Measurements from ENCODE around the gene PTGES. TPM values are rescaled to one million over a fixed set of nuclear protein-coding genes. Genes with fewer than 3 reads are reported as not detected.

Gene PTGES
- total and polyA plus RNA-seq, 9 of the 15 experiments (the other 6 are each of a cell fraction or from before 2014, with no cell fraction given) = 0.13 TPM; not detected in 8

DNA sequence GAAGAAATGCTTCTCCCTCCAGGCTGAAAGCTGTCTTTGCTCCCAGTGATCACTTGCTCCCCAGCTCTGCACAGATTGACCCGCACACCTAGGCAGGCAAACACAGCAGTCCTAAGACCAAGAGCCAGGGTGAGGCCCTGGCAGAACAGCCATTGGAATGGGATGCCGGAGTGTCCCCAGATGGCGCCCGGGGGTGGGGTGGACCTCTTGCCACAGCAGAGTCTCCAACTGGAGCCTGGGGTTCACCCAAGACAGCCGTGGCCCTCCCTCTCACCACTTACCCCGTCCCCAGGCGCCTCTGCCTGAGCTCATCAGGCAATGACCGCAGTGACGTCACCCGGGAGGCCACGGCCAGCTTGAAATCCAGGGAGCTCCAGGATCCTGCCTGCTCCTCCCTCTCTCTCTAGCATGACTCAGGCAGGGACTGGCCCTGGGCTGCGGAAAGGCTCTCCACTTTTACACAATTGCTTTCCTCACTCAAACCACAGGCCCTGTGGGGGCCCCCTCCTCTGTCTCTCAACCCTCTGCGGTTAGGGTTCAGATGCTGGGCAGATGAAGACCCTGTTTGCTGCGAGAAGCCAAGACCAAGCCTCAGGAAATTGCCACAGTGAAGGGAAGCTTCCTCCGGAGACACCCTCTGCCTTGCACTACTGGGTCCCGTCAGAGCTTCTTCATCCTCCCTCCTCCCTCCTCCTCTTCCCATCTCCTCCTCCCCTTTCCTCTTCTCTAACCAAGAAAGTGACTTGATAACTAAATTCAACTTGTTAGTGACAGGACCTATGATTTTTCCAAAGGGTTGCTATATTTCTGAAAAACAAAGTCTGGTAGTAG is 24.3 kb upstream of the PTGES start (continued):
- TF ChIP-seq, protein P1, sequence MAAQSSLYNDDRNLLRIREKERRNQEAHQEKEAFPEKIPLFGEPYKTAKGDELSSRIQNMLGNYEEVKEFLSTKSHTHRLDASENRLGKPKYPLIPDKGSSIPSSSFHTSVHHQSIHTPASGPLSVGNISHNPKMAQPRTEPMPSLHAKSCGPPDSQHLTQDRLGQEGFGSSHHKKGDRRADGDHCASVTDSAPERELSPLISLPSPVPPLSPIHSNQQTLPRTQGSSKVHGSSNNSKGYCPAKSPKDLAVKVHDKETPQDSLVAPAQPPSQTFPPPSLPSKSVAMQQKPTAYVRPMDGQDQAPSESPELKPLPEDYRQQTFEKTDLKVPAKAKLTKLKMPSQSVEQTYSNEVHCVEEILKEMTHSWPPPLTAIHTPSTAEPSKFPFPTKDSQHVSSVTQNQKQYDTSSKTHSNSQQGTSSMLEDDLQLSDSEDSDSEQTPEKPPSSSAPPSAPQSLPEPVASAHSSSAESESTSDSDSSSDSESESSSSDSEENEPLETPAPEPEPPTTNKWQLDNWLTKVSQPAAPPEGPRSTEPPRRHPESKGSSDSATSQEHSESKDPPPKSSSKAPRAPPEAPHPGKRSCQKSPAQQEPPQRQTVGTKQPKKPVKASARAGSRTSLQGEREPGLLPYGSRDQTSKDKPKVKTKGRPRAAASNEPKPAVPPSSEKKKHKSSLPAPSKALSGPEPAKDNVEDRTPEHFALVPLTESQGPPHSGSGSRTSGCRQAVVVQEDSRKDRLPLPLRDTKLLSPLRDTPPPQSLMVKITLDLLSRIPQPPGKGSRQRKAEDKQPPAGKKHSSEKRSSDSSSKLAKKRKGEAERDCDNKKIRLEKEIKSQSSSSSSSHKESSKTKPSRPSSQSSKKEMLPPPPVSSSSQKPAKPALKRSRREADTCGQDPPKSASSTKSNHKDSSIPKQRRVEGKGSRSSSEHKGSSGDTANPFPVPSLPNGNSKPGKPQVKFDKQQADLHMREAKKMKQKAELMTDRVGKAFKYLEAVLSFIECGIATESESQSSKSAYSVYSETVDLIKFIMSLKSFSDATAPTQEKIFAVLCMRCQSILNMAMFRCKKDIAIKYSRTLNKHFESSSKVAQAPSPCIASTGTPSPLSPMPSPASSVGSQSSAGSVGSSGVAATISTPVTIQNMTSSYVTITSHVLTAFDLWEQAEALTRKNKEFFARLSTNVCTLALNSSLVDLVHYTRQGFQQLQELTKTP (IDR thresholded peaks at IDR 0.05; ENCODE audit: low read depth in 1 of 2, partially characterized antibody in 2 of 2) = no peak
- TF ChIP-seq TGIF2 (CRISPR knock-in tag; IDR thresholded peaks at IDR 0.05) (no peak), TSC22D4 (tag; IDR thresholded peaks at IDR 0.05) (no peak), IFI16 (CRISPR knock-in tag; IDR thresholded peaks at IDR 0.05) (no peak), NONO (IDR thresholded peaks at IDR 0.05; ENCODE audit: low read depth in 2 of 2, low read length in 1 of 2) (no peak), NCOR1 (IDR thresholded peaks at IDR 0.05) (no peak), CTBP1 (IDR thresholded peaks at IDR 0.05; ENCODE audit: borderline replicate concordance) (peak; percentile 93; the same call in 1 of the 2 replicates), STAG1 (CRISPR knock-in tag; IDR thresholded peaks at IDR 0.05; ENCODE audit: borderline replicate concordance) (no peak), ADNP (tag; IDR thresholded peaks at IDR 0.05) (no peak), ZNF175 (CRISPR knock-in tag; IDR thresholded peaks at IDR 0.05; ENCODE audit: low read depth) (no peak)
- TF ChIP-seq, protein P2, sequence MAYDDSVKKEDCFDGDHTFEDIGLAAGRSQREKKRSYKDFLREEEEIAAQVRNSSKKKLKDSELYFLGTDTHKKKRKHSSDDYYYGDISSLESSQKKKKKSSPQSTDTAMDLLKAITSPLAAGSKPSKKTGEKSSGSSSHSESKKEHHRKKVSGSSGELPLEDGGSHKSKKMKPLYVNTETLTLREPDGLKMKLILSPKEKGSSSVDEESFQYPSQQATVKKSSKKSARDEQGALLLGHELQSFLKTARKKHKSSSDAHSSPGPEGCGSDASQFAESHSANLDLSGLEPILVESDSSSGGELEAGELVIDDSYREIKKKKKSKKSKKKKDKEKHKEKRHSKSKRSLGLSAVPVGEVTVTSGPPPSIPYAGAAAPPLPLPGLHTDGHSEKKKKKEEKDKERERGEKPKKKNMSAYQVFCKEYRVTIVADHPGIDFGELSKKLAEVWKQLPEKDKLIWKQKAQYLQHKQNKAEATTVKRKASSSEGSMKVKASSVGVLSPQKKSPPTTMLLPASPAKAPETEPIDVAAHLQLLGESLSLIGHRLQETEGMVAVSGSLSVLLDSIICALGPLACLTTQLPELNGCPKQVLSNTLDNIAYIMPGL (CRISPR knock-in tag; IDR thresholded peaks at IDR 0.05) = no peak
- TF ChIP-seq, protein P3, sequence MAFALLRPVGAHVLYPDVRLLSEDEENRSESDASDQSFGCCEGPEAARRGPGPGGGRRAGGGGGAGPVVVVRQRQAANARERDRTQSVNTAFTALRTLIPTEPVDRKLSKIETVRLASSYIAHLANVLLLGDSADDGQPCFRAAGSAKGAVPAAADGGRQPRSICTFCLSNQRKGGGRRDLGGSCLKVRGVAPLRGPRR (CRISPR knock-in tag; IDR thresholded peaks at IDR 0.05) = no peak
- TF ChIP-seq, protein P4, sequence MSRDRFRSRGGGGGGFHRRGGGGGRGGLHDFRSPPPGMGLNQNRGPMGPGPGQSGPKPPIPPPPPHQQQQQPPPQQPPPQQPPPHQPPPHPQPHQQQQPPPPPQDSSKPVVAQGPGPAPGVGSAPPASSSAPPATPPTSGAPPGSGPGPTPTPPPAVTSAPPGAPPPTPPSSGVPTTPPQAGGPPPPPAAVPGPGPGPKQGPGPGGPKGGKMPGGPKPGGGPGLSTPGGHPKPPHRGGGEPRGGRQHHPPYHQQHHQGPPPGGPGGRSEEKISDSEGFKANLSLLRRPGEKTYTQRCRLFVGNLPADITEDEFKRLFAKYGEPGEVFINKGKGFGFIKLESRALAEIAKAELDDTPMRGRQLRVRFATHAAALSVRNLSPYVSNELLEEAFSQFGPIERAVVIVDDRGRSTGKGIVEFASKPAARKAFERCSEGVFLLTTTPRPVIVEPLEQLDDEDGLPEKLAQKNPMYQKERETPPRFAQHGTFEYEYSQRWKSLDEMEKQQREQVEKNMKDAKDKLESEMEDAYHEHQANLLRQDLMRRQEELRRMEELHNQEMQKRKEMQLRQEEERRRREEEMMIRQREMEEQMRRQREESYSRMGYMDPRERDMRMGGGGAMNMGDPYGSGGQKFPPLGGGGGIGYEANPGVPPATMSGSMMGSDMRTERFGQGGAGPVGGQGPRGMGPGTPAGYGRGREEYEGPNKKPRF (IDR thresholded peaks at IDR 0.05; ENCODE audit: low read depth, low read length) = no peak
